ENCODE data around the gene ADD1. TPM values are rescaled to one million over a fixed set of nuclear protein-coding genes. Genes with fewer than 3 reads are reported as not detected.

ADD1 gene
- total and polyA plus RNA-seq, 7 donors = 124 to 224 (median 176) TPM

GRCh38 chr4:2891294-2891693 lies 47.6 kb downstream of the ADD1 start:
- Histone ChIP-seq H3K4me3 (no peak overlapping the region), H3K9me3 (no peaks in the 10 kb centered on the region), H3K4me1 (peaks cover 36% of the 10 kb centered on the region), H3K27me3 (ENCODE audit: insufficient read depth in 3 of 3, low read length in 2 of 3) (no peaks in the 10 kb centered on the region), H3K36me3 (ENCODE audit: insufficient read depth in 1 of 2, low read depth in 1 of 2) (peaks cover 5 to 40% of the 10 kb centered on the region in 2 donors), H3K27ac (peak overlapping the region; percentile 60)
- DNase-seq (no peak), ATAC-seq (peak; percentile 26 to 51 (median 42))
- 76 to 85% (median 81%) methylated on average over 5 of the region's 5 CpGs for WGBS, 3 donors
- TF ChIP-seq CTCF (IDR thresholded peaks at IDR 0.05) = no peak
- intact Hi-C loops (cut with DNase I) = no loop called here

- Histone ChIP-seq H3K4me3 (no peak overlapping the region), H3K9me3 (no peaks in the 10 kb centered on the region), H3K27ac (no peak overlapping the region), H3K4me1 (peaks cover 30% of the 10 kb centered on the region), H3K27me3 (ENCODE audit: insufficient read depth in 3 of 3, low read length in 2 of 3) (no peaks in the 10 kb centered on the region), H3K36me3 (ENCODE audit: insufficient read depth in 1 of 2, low read depth in 1 of 2) (peaks cover 0 to 55% of the 10 kb centered on the region in 2 donors)
- DNase-seq (no peak), ATAC-seq (no peak)
- intact Hi-C loops (cut with DNase I) = no loop called here
- TF ChIP-seq CTCF (IDR thresholded peaks at IDR 0.05) = no peak
- 9 to 18% (median 13%) methylated on average over 5 of the region's 5 CpGs for WGBS, 3 donors
Observed at GRCh38 chr4:2893772-2894171, 50.1 kb downstream of the ADD1 start.

GRCh38 chr4:2898001-2898400 lies 54.4 kb downstream of the ADD1 start:
- Histone ChIP-seq H3K27ac (no peak overlapping the region), H3K4me3 (no peak overlapping the region), H3K36me3 (ENCODE audit: insufficient read depth in 1 of 2, low read depth in 1 of 2) (peaks cover 4 to 94% of the 10 kb centered on the region in 2 donors), H3K9me3 (no peaks in the 10 kb centered on the region), H3K27me3 (ENCODE audit: insufficient read depth in 3 of 3, low read length in 2 of 3) (no peaks in the 10 kb centered on the region), H3K4me1 (peaks cover 9% of the 10 kb centered on the region)
- TF ChIP-seq CTCF (IDR thresholded peaks at IDR 0.05) = no peak
- intact Hi-C loops (cut with DNase I) = no loop called here
- WGBS, 3 donors = 78 to 82% (median 82%) methylated on average over 3 of the region's 3 CpGs
- no peak for ATAC-seq
- no peak for DNase-seq

GRCh38 chr4:2900741-2901140 lies 57.1 kb downstream of the ADD1 start:
- H3K27me3 ChIP-seq (ENCODE audit: insufficient read depth in 3 of 3, low read length in 2 of 3) = no peaks in the 10 kb centered on the region
- intact Hi-C loops (cut with DNase I) = no loop called here

More at GRCh38 chr4:2900741-2901140, 57.1 kb downstream of the ADD1 start:
- 92 to 96% (median 95%) methylated on average over 6 of the region's 6 CpGs for WGBS, 3 donors
- TF ChIP-seq CTCF (IDR thresholded peaks at IDR 0.05) = no peak
- ATAC-seq = no peak
- Histone ChIP-seq H3K36me3 (ENCODE audit: insufficient read depth in 1 of 2, low read depth in 1 of 2) (peaks cover 9 to 100% of the 10 kb centered on the region in 2 donors), H3K4me3 (no peak overlapping the region), H3K27ac (no peak overlapping the region), H3K4me1 (no peaks in the 10 kb centered on the region), H3K9me3 (no peaks in the 10 kb centered on the region)
- no peak for DNase-seq
